ENCODE measurements around the gene APBA2. TPM values are rescaled to one million over a fixed set of nuclear protein-coding genes. Genes with fewer than 3 reads are reported as not detected.
A peak's percentile ranks its signal among the peaks of the same experiment; 100 is the strongest.

The APBA2 gene
- total RNA-seq, 2 donors from 2014 or later, result 2.3 to 3.8 TPM

GRCh38 chr15:29103824-29104565 is 218.2 kb downstream of the APBA2 start:
- Mint-ChIP-seq H3K4me1 (no peaks in the 10 kb centered on the region), H3K9me3 (no peaks in the 10 kb centered on the region), H3K27ac (no peak overlapping the region), H3K36me3 (ENCODE audit: low read depth) (no peaks in the 10 kb centered on the region), H3K27me3 (no peaks in the 10 kb centered on the region), H3K4me3 (no peak overlapping the region)
- peak; percentile 82 for ATAC-seq (replicated peaks)

GRCh38 chr15:29104566-29104880 is 218.7 kb downstream of the APBA2 start:
- H3K27ac Mint-ChIP-seq, result no peak overlapping the region
- H3K27me3 Mint-ChIP-seq, result no peaks in the 10 kb centered on the region
- ATAC-seq (replicated peaks), result no peak

GRCh38 chr15:29105151-29105854 is 219.5 kb downstream of the APBA2 start:
- Mint-ChIP-seq H3K9me3 (no peaks in the 10 kb centered on the region), H3K27me3 (no peaks in the 10 kb centered on the region), H3K27ac (no peak overlapping the region), H3K36me3 (ENCODE audit: low read depth) (no peaks in the 10 kb centered on the region), H3K4me1 (no peaks in the 10 kb centered on the region), H3K4me3 (no peak overlapping the region)
- ATAC-seq (replicated peaks), result no peak

More at GRCh38 chr15:29104566-29104880, 218.7 kb downstream of the APBA2 start:
- Mint-ChIP-seq H3K36me3 (ENCODE audit: low read depth) (no peaks in the 10 kb centered on the region), H3K4me1 (no peaks in the 10 kb centered on the region), H3K9me3 (no peaks in the 10 kb centered on the region), H3K4me3 (no peak overlapping the region)

GRCh38 chr15:29106116-29106515 is 220.3 kb downstream of the APBA2 start:
- no peaks in the 10 kb centered on the region for H3K9me3 Mint-ChIP-seq
- H3K27me3 Mint-ChIP-seq, result no peaks in the 10 kb centered on the region
- no peak for ATAC-seq (replicated peaks)
- no peak overlapping the region for H3K4me3 Mint-ChIP-seq
- H3K4me1 Mint-ChIP-seq, result no peaks in the 10 kb centered on the region
- H3K36me3 Mint-ChIP-seq (ENCODE audit: low read depth), result no peaks in the 10 kb centered on the region
- no peak overlapping the region for H3K27ac Mint-ChIP-seq

- Mint-ChIP-seq H3K36me3 (ENCODE audit: low read depth) (no peaks in the 10 kb centered on the region), H3K4me1 (no peaks in the 10 kb centered on the region), H3K4me3 (no peak overlapping the region), H3K27ac (no peak overlapping the region), H3K9me3 (no peaks in the 10 kb centered on the region), H3K27me3 (no peaks in the 10 kb centered on the region)
- no peak for ATAC-seq (replicated peaks)
Observed at GRCh38 chr15:29106551-29107290, 220.9 kb downstream of the APBA2 start.

- Mint-ChIP-seq H3K4me3 (no peak overlapping the region), H3K27ac (no peak overlapping the region), H3K4me1 (no peaks in the 10 kb centered on the region), H3K9me3 (no peaks in the 10 kb centered on the region), H3K36me3 (ENCODE audit: low read depth) (no peaks in the 10 kb centered on the region), H3K27me3 (no peaks in the 10 kb centered on the region)
- no peak for ATAC-seq (replicated peaks)
Observed at GRCh38 chr15:29107291-29107890, 221.6 kb downstream of the APBA2 start.

- Mint-ChIP-seq H3K9me3 (no peaks in the 10 kb centered on the region), H3K4me3 (no peak overlapping the region), H3K36me3 (ENCODE audit: low read depth) (no peaks in the 10 kb centered on the region), H3K27me3 (no peaks in the 10 kb centered on the region), H3K4me1 (no peaks in the 10 kb centered on the region), H3K27ac (no peak overlapping the region)
- no peak for ATAC-seq (replicated peaks)
Observed at GRCh38 chr15:29107971-29108645, 222.3 kb downstream of the APBA2 start.

- Mint-ChIP-seq H3K27ac (no peak overlapping the region), H3K27me3 (no peaks in the 10 kb centered on the region), H3K9me3 (no peaks in the 10 kb centered on the region), H3K36me3 (ENCODE audit: low read depth) (no peaks in the 10 kb centered on the region), H3K4me1 (peaks cover 6% of the 10 kb centered on the region), H3K4me3 (no peak overlapping the region)
- no peak for ATAC-seq (replicated peaks)
Observed at GRCh38 chr15:29109762-29110161, 224.0 kb downstream of the APBA2 start.

- H3K36me3 Mint-ChIP-seq (ENCODE audit: low read depth), result no peaks in the 10 kb centered on the region
- no peak overlapping the region for H3K27ac Mint-ChIP-seq
- no peaks in the 10 kb centered on the region for H3K27me3 Mint-ChIP-seq
- no peaks in the 10 kb centered on the region for H3K9me3 Mint-ChIP-seq
- no peak overlapping the region for H3K4me3 Mint-ChIP-seq
- H3K4me1 Mint-ChIP-seq, result peaks cover 8% of the 10 kb centered on the region
- no peak for ATAC-seq (replicated peaks)
Observed at GRCh38 chr15:29110176-29110575, 224.4 kb downstream of the APBA2 start.

GRCh38 chr15:29110733-29111132 is 225.0 kb downstream of the APBA2 start:
- Mint-ChIP-seq H3K27me3 (no peaks in the 10 kb centered on the region), H3K4me3 (no peak overlapping the region), H3K4me1 (peaks cover 8% of the 10 kb centered on the region), H3K9me3 (no peaks in the 10 kb centered on the region), H3K27ac (no peak overlapping the region), H3K36me3 (ENCODE audit: low read depth) (no peaks in the 10 kb centered on the region)
- no peak for ATAC-seq (replicated peaks)

- no peaks in the 10 kb centered on the region for H3K27me3 Mint-ChIP-seq
- ATAC-seq (replicated peaks), result no peak
- H3K36me3 Mint-ChIP-seq (ENCODE audit: low read depth), result no peaks in the 10 kb centered on the region
- no peak overlapping the region for H3K4me3 Mint-ChIP-seq
- no peak overlapping the region for H3K27ac Mint-ChIP-seq
- H3K9me3 Mint-ChIP-seq, result no peaks in the 10 kb centered on the region
- peaks cover 8% of the 10 kb centered on the region for H3K4me1 Mint-ChIP-seq
Observed at GRCh38 chr15:29111705-29112281, 226.0 kb downstream of the APBA2 start.

GRCh38 chr15:29113336-29114220 is 227.8 kb downstream of the APBA2 start:
- ATAC-seq (replicated peaks), result no peak
- Mint-ChIP-seq H3K27ac (peak overlapping the region; percentile 72), H3K4me3 (no peak overlapping the region), H3K36me3 (ENCODE audit: low read depth) (no peaks in the 10 kb centered on the region), H3K9me3 (no peaks in the 10 kb centered on the region), H3K27me3 (no peaks in the 10 kb centered on the region), H3K4me1 (peaks cover 8% of the 10 kb centered on the region)
